Fibroblast of lung (primary cell): Measurements from ENCODE around the gene BAAT. TPM values are rescaled to one million over a fixed set of nuclear protein-coding genes. Genes with fewer than 3 reads are reported as not detected.

Experiments used
- DNase-seq, 2 donors: peaks; one replicate each; pipeline versions ENCODE4 v3.0.0 to v3.0.0-alpha.2; 2010; ENCODE audit warnings: low read depth in 2 of 2
- H2AFZ ChIP-seq: 2 replicates; pipeline ENCODE4 v1.5.1; 2012; ENCODE audit warnings: low read length, control low read depth, inconsistent platforms
- H3K27ac ChIP-seq: 2 replicates; pipeline ENCODE4 v1.5.1; 2011; ENCODE audit warnings: low read length, control low read depth; ENCODE audit not compliant: insufficient read depth
- H3K27me3 ChIP-seq: 2 replicates; pipeline ENCODE4 v1.5.1; 2011; ENCODE audit warnings: mild to moderate bottlenecking, low read length; ENCODE audit not compliant: control insufficient read depth, insufficient read depth
- H3K36me3 ChIP-seq: 2 replicates; pipeline ENCODE4 v1.5.1; 2011; ENCODE audit warnings: low read length; ENCODE audit not compliant: control insufficient read depth, insufficient read depth
- H3K4me1 ChIP-seq: 2 replicates; pipeline ENCODE4 v1.5.1; 2011; ENCODE audit warnings: low read length; ENCODE audit not compliant: control insufficient read depth, insufficient read depth; ENCODE audit errors: extremely low read depth
- H3K4me2 ChIP-seq: 2 replicates; pipeline ENCODE4 v1.5.1; 2011; ENCODE audit warnings: low read length, control low read depth; ENCODE audit not compliant: insufficient read depth; ENCODE audit errors: extremely low read depth
- H3K4me3 ChIP-seq, 4 experiments: fragments of 200-600 bp in 1 of 4; sonication (generic) in 1 of 4; replicated peaks in 1 of 4; 2 replicates each; pipeline ENCODE4 v1.5.1; 2011 to 2016; ENCODE audit warnings: low read length in 4 of 4, low read depth in 3 of 4, mild to moderate bottlenecking in 3 of 4, control low read depth in 2 of 4, inconsistent platforms in 1 of 4, mixed read lengths in 1 of 4; ENCODE audit not compliant: insufficient read depth in 1 of 4; ENCODE audit errors: control extremely low read depth in 1 of 4
- H3K79me2 ChIP-seq: 2 replicates; pipeline ENCODE4 v1.5.1; 2012; ENCODE audit warnings: mild to moderate bottlenecking, low read length, inconsistent platforms; ENCODE audit not compliant: control insufficient read depth, insufficient read depth
- H3K9ac ChIP-seq: 2 replicates; pipeline ENCODE4 v1.5.1; 2011; ENCODE audit warnings: mild to moderate bottlenecking, low read length, control low read depth; ENCODE audit not compliant: insufficient read depth
- H3K9me3 ChIP-seq: 2 replicates; pipeline ENCODE4 v1.5.1; 2012; ENCODE audit warnings: low read depth, low read length; ENCODE audit not compliant: control insufficient read depth, insufficient read depth
- H4K20me1 ChIP-seq: 2 replicates; pipeline ENCODE4 v1.5.1; 2011; ENCODE audit warnings: low read length; ENCODE audit not compliant: control insufficient read depth, insufficient read depth; ENCODE audit errors: extremely low read depth
- EZH2 ChIP-seq: IDR thresholded peaks from 2 replicates; pipeline ENCODE4 v1.5.1; 2012; ENCODE audit warnings: low read length, control low read depth, mild to moderate bottlenecking; ENCODE audit errors: missing control alignments
- polyA plus RNA-seq, 2 donors: library from polyadenylated mRNA; depleted of rRNA in 1 of 2; stranded (reverse) in 1 of 2; unstranded in 1 of 2; fragments of >200 nt; gene quantifications; 2 replicates each; pipeline ENCODE4 v1.2.1, GENCODE V29; 2011 to 2012; ENCODE audit warnings: missing spikeins in 1 of 2
- total RNA-seq: library from RNA; depleted of rRNA; stranded (reverse); fragments of >200 nt; gene quantifications from 2 replicates; pipeline ENCODE4 v1.2.1, GENCODE V29; 2014
- TF ChIP-seq, protein P1 (sequence below), 2 donors: IDR thresholded peaks in 1 of 2; conservative IDR thresholded peaks in 1 of 2; 1 replicate in 1 of 2; 2 replicates in 1 of 2; pipeline ENCODE4 v1.5.1; 2011 to 2012; ENCODE audit warnings: low read length in 2 of 2, control low read depth in 1 of 2, inconsistent platforms in 1 of 2, low read depth in 1 of 2, mild to moderate bottlenecking in 1 of 2

Gene BAAT
- total and polyA plus RNA-seq, 2 donors (not counting 1 experiment from before 2014, with no cell fraction given): 0.02 TPM; not detected in 1

DNA sequence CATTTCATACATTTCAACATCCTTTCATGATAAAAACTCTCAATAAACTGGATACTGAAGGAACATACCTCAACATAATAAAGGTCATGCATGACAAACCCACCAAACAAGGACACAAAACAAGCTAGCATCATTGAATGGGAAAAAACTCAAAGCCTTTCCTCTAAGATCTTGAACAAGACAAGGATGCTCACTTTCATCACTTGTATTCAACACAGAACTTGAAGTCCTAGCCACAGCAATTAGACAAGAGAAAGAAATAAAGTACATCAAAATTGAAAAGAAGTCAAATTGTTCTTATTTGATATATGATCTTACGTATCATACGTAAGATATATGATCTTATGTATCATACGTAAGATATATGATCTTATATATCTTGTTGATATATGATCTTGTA is 8.3 kb upstream of the BAAT start:
- Histone ChIP-seq H3K4me2 (no peak overlapping the region), H3K9ac (no peak overlapping the region), H4K20me1 (no peaks in the 10 kb centered on the region), H3K27ac (no peak overlapping the region), H3K27me3 (no peaks in the 10 kb centered on the region), H3K4me1 (no peaks in the 10 kb centered on the region), H3K36me3 (peaks cover 1% of the 10 kb centered on the region), H3K9me3 (no peaks in the 10 kb centered on the region), H2AFZ (no peak overlapping the region), H3K4me3 (no peak overlapping the region), H3K79me2 (peaks cover 57% of the 10 kb centered on the region)
- no peak for DNase-seq
- TF ChIP-seq EZH2: no peak
- TF ChIP-seq, protein P1, sequence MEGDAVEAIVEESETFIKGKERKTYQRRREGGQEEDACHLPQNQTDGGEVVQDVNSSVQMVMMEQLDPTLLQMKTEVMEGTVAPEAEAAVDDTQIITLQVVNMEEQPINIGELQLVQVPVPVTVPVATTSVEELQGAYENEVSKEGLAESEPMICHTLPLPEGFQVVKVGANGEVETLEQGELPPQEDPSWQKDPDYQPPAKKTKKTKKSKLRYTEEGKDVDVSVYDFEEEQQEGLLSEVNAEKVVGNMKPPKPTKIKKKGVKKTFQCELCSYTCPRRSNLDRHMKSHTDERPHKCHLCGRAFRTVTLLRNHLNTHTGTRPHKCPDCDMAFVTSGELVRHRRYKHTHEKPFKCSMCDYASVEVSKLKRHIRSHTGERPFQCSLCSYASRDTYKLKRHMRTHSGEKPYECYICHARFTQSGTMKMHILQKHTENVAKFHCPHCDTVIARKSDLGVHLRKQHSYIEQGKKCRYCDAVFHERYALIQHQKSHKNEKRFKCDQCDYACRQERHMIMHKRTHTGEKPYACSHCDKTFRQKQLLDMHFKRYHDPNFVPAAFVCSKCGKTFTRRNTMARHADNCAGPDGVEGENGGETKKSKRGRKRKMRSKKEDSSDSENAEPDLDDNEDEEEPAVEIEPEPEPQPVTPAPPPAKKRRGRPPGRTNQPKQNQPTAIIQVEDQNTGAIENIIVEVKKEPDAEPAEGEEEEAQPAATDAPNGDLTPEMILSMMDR (conservative IDR thresholded peaks at IDR 0.05 in 1 of 2, IDR thresholded peaks at IDR 0.05 in 1 of 2; ENCODE audit: low read depth in 1 of 2, low read length in 2 of 2): no peak

DNA sequence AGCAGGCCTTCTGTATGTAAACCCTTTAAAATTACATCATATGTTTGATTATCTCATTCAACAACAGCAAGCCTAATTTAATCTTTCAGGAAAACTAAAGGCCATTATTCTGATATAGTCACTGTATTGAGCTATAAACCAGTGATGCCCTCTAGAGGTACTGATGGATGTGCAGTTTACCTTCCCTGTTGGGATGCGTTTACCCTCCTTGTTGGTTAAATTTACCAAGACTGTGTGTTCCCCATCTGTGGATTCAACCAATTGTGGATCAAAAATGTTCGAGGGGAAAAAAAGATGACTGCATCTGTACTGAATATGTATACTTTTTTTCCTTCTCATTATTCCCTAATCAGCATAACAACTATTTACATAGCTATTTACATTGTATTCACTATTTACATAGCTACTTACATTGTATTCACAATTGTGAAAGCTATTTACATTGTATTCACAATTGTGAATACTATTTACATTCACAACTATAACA is 3.7 kb upstream of the BAAT start:
- Histone ChIP-seq H2AFZ (no peak overlapping the region), H3K27me3 (no peaks in the 10 kb centered on the region), H3K79me2 (peaks cover 18% of the 10 kb centered on the region), H3K4me3 (no peak overlapping the region), H3K36me3 (no peaks in the 10 kb centered on the region), H3K9me3 (no peaks in the 10 kb centered on the region), H3K27ac (no peak overlapping the region), H3K9ac (no peak overlapping the region), H3K4me1 (no peaks in the 10 kb centered on the region), H3K4me2 (no peak overlapping the region), H4K20me1 (no peaks in the 10 kb centered on the region)
- no peak for DNase-seq
- TF ChIP-seq, protein P1 (conservative IDR thresholded peaks at IDR 0.05 in 1 of 2, IDR thresholded peaks at IDR 0.05 in 1 of 2; ENCODE audit: low read depth in 1 of 2, low read length in 2 of 2): peak; percentile 15 to 42
- no peak for TF ChIP-seq EZH2

DNA sequence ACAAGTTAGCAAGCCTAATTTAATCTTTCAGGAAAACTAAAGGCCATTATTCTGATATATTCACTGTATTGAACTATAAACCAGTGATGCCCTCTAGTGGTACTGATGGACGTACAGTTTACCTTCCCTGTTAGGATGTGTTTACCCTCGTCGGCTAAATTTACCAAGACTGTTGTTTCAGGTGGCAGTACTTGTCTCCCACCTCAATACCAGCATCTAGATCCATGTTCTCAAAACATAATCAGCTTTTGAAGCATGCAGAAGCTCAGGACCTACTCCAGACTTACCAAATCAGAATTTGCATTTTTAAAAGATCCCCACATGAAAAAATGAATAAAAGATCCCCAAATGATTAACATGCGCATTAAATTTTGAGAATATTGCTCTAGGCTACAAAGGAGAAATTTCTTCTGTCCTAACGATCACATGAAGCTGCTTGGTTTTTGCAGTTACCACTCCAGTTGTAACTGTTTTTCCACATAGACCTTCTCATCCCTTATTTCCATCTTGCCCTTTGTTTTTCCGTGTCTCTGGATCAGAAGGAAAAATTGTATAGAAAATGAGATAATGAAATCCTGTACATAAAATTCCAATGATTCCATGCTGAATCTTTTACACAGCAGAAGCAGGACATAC is 3.2 kb upstream of the BAAT start:
- Histone ChIP-seq H3K9ac (no peak overlapping the region), H4K20me1 (no peaks in the 10 kb centered on the region), H3K4me1 (no peaks in the 10 kb centered on the region), H2AFZ (no peak overlapping the region), H3K79me2 (peaks cover 15% of the 10 kb centered on the region), H3K27ac (no peak overlapping the region), H3K9me3 (no peaks in the 10 kb centered on the region), H3K27me3 (no peaks in the 10 kb centered on the region), H3K4me3 (no peak overlapping the region), H3K36me3 (no peaks in the 10 kb centered on the region), H3K4me2 (no peak overlapping the region)
- DNase-seq: peak; percentile 46 to 53
- TF ChIP-seq, protein P1 (conservative IDR thresholded peaks at IDR 0.05 in 1 of 2, IDR thresholded peaks at IDR 0.05 in 1 of 2; ENCODE audit: low read depth in 1 of 2, low read length in 2 of 2): peak; percentile 50 to 68
- no peak for TF ChIP-seq EZH2
